Esophagus squamous epithelium (tissue), 5 donors: ENCODE data around the gene PLD6. TPM values are rescaled to one million over a fixed set of nuclear protein-coding genes. Genes with fewer than 3 reads are reported as not detected.
"Not testable (repeated sequence)": the region's sequence is repeated elsewhere in the genome, so short reads cannot be mapped to it uniquely, and the experiment has no call there.

Experiments
- DNase-seq: peaks from one replicate; lab custom pipeline; 2025; lab: John Stamatoyannopoulos, UW
- H3K27ac ChIP-seq, 4 donors: fragments of 200-600 bp; sonication (generic); one replicate each; pipeline ENCODE4 v1.5.1; 2016 to 2019; ENCODE audit warnings: mild to moderate bottlenecking in 1 of 4
- H3K27me3 ChIP-seq, 4 donors: fragments of 200-600 bp; sonication (generic); 1 replicate in 3 of 4; 2 replicates in 1 of 4; pipeline versions ENCODE4 v1.5.1 to v1.6.0; 2017 to 2021; ENCODE audit warnings: antibody characterized with exemption in 1 of 4
- H3K36me3 ChIP-seq, 3 donors: fragments of 200-600 bp; sonication (generic); one replicate each; pipeline ENCODE4 v1.5.1; 2016 to 2019
- H3K4me1 ChIP-seq, 3 donors: fragments of 200-600 bp; sonication (generic); one replicate each; pipeline ENCODE4 v1.5.1; 2017 to 2019
- H3K4me3 ChIP-seq, 4 donors: fragments of 200-600 bp; sonication (generic); 1 replicate in 3 of 4; 2 replicates in 1 of 4; pipeline ENCODE4 v1.5.1; 2016 to 2019; ENCODE audit warnings: mild to moderate bottlenecking in 2 of 4, moderate library complexity in 1 of 4
- H3K9me3 ChIP-seq, 3 donors: fragments of 200-600 bp; sonication (generic); one replicate each; pipeline ENCODE4 v1.5.1; 2016 to 2019
- POLR2A ChIP-seq, 4 donors: fragments of 450-650 bp; IDR thresholded peaks; one replicate each; pipeline ENCODE4 v1.6.1; 2017; ENCODE audit warnings: antibody characterized with exemption in 4 of 4, mild to moderate bottlenecking in 4 of 4, moderate library complexity in 3 of 4
- WGBS, 2 donors: methylation state at CpG; one replicate each; pipeline ENCODE4 v1.1.5; 2018; 5-methylcytosine and 5-hydroxymethylcytosine counted together
- intact Hi-C: fragments of 100-400 bp; cut with DNase I; formaldehyde crosslinking; loops from one replicate; pipeline ENCODE4 v1.15.0; 2022
- total RNA-seq, 4 donors: library from RNA; depleted of rRNA; stranded (reverse); fragments of >200 nt; gene quantifications; one replicate each; pipeline ENCODE4 v1.1.0, GENCODE V29; 2016
- TF ChIP-seq, protein P1 (sequence below), 6 experiments: fragments of 450-650 bp in 4 of 6; fragments of 200-600 bp in 2 of 6; sonication (generic) in 2 of 6; IDR thresholded peaks; one replicate each; pipeline ENCODE4 v1.5.1; 2016 to 2019; ENCODE audit warnings: antibody characterized with exemption in 6 of 6, mild to moderate bottlenecking in 4 of 6, moderate library complexity in 4 of 6
- donor health status: DM: yes; HTN: yes; CAD: no.

The PLD6 gene, protein sequence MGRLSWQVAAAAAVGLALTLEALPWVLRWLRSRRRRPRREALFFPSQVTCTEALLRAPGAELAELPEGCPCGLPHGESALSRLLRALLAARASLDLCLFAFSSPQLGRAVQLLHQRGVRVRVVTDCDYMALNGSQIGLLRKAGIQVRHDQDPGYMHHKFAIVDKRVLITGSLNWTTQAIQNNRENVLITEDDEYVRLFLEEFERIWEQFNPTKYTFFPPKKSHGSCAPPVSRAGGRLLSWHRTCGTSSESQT
- 1 to 10 TPM in 2 of 4 donors, under 1 TPM in 2; 0.45 to 1.9 (median 0.95) TPM for total RNA-seq

DNA sequence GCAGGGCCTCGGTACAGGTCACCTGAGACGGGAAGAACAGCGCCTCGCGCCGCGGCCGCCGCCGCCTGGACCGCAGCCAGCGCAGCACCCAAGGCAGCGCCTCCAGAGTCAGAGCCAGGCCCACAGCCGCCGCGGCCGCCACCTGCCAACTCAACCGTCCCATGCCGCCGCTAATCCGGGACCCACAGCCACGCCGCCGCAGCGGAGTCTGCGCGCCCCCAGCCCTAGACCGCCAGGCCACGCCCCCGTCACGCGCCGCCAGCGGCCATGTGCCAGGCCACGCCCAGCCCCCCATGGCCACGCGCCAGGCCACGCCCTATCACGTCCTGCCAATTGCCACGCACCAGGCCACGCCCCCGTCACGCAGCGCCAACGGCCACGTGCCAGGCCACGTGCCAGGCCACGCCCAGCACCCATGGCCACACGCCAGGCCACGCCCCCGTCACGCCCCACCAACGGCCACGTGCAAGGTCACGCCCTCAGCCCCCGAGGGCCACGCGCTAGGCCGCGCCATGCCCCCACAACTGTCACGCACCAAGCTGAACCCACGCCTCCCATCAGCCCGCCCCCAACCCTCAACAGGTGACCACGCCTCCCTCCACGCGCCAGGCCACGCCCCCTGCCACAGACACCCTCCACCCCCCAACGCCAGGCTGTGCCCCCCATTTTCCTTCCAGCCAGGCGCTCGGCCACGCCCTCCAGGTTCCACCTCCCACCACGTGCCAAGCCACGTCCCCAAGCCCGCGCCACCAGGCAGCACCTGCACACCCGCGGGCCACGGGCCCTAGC is at the start of gene PLD6:
PLD6 (minus strand) TSS at position 210 of the 789 bp plus-strand sequence; CDS start at position 163, 47 bp downstream.
- H3K4me1 ChIP-seq, result peaks cover 25 to 59% (median 28%) of the 10 kb centered on the region in 3 donors

DNA sequence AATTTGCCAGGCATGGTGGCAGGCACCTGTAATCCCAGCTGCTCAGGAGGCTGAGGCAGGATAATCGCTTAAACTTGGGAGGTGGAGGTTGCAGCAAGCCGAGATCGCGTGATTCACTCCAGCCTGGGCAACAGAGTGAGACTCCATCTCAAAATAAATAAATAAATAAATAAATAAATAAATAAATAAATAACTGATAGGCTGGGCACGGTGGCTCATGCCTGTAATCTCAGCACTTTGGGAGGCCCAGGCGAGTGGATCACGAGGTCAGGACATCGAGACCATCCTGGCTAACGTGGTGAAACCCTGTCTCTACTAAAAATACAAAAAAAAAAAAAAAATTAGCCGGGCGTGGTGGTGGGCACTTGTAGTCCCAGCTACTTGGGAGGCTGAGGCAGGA is 49.6 kb upstream of the PLD6 start:
- H3K36me3 ChIP-seq, result peaks cover 3 to 100% (median 46%) of the 10 kb centered on the region in 3 donors
- 85 to 89% methylated on average over 11 of the region's 11 CpGs for WGBS, 2 donors

More for the DNA sequence above, at the start of gene PLD6:
- Histone ChIP-seq H3K4me3 (peak within 1 kb of the TSS; percentile 42 to 77 (median 54)), H3K27me3 (no peaks in the 10 kb centered on the region), H3K27ac (peak within 1 kb of the TSS; percentile 75 to 90 (median 86)), H3K9me3 (no peaks in the 10 kb centered on the region), H3K36me3 (peaks cover 0 to 8% (median 0%) of the 10 kb centered on the region in 3 donors)
- TF ChIP-seq, protein P1, sequence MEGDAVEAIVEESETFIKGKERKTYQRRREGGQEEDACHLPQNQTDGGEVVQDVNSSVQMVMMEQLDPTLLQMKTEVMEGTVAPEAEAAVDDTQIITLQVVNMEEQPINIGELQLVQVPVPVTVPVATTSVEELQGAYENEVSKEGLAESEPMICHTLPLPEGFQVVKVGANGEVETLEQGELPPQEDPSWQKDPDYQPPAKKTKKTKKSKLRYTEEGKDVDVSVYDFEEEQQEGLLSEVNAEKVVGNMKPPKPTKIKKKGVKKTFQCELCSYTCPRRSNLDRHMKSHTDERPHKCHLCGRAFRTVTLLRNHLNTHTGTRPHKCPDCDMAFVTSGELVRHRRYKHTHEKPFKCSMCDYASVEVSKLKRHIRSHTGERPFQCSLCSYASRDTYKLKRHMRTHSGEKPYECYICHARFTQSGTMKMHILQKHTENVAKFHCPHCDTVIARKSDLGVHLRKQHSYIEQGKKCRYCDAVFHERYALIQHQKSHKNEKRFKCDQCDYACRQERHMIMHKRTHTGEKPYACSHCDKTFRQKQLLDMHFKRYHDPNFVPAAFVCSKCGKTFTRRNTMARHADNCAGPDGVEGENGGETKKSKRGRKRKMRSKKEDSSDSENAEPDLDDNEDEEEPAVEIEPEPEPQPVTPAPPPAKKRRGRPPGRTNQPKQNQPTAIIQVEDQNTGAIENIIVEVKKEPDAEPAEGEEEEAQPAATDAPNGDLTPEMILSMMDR (IDR thresholded peaks at IDR 0.05), result peak in 1 of 6 experiments; percentile 16
- TF ChIP-seq POLR2A (IDR thresholded peaks at IDR 0.05), result peak in 2 of 4 donors; percentile 11 to 39
- DNase-seq, result peak; percentile 52
- WGBS, 2 donors, result no CpG with 5 or more reads among the region's 78 CpGs
- intact Hi-C loops, result no loop called here

DNA sequence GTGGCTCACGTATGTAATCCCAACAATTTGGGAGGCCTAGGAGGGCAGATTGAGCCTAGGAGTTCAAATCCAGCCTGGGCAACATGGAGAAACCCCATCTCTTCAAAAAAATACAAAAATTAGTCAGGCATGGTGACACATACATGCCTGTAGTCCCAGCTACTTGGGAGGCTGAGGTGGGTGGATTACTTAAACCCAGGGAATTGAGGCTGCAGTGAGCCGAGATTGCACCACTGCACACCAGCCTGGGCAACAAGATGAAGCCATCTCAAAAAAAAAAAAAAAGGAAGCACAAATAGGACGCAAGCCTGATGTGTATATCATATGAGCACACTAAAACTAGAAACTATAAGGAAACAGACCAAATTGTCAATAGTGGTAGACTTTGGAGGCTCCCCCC is 47.9 kb upstream of the PLD6 start:
- Histone ChIP-seq H3K9me3 (no peaks in the 10 kb centered on the region), H3K36me3 (peaks cover 0 to 100% (median 43%) of the 10 kb centered on the region in 3 donors), H3K4me1 (no peaks in the 10 kb centered on the region), H3K4me3 (no peak overlapping the region), H3K27me3 (no peaks in the 10 kb centered on the region), H3K27ac (no peak overlapping the region)
- TF ChIP-seq POLR2A (IDR thresholded peaks at IDR 0.05), result no peak
- TF ChIP-seq, protein P1 (IDR thresholded peaks at IDR 0.05), result no peak
- intact Hi-C loops, result no loop called here
- WGBS, 2 donors, result 87% methylated on average over 3 of the region's 3 CpGs
- DNase-seq, result no peak

More for the DNA sequence above, 49.6 kb upstream of the PLD6 start:
- H3K27ac ChIP-seq, DNase-seq, H3K9me3 ChIP-seq, H3K4me1 ChIP-seq, H3K4me3 ChIP-seq, intact Hi-C loops, H3K27me3 ChIP-seq: not testable (repeated sequence)

DNA sequence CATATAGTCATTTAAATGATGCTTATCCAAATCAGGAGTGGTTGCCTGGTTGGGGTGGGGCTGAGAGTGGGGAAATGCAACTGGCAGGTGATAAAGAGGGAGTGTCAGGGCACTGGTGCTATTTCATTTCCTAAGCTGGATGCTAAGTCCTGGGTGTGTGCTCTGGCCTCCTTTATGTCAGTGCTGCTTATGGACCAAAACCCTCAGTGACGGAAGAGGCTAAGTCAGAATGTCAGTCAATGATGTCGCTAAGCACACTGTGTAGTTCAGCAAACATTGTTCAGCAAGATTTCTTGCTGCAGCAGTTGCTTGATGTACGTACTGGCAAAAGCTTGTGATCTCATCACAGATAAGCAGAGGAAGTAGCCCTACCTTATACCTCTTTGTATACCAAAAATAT is 47.3 kb upstream of the PLD6 start:
- peaks cover 0 to 100% (median 45%) of the 10 kb centered on the region in 3 donors for H3K36me3 ChIP-seq
- TF ChIP-seq, protein P1 (IDR thresholded peaks at IDR 0.05), result no peak
- TF ChIP-seq POLR2A (IDR thresholded peaks at IDR 0.05), result no peak
- DNase-seq, result no peak
- 97 to 100% methylated on average over 3 of the region's 3 CpGs for WGBS, 2 donors
- no peaks in the 10 kb centered on the region for H3K27me3 ChIP-seq
- H3K9me3 ChIP-seq, result no peaks in the 10 kb centered on the region
- intact Hi-C loops, result no loop called here
- no peaks in the 10 kb centered on the region for H3K4me1 ChIP-seq
- H3K27ac ChIP-seq, result no peak overlapping the region
- no peak overlapping the region for H3K4me3 ChIP-seq

DNA sequence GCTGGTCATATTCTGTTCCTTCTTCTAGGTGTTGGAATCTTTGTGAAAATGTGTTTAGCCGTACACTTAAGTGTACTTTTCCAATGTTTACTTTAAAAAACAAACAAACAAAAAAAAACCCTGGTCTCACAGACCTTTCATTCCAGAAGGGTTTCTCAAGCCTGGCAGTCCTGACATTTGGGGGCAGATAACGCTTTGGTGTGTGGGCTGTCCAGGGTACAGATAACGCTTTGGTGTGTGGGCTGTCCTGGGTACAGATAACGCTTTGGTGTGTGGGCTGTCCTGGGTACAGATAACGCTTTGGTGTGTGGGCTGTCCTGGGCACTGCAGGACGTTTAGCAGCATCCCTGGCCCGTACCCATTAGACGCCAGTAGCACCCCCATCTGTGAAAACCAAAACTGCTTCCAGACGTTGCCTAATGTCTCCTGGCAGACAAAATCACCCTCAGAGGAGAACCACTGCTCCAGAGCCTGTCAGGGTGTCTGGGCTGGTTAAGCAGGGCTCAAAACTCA is 46.1 kb upstream of the PLD6 start:
- Histone ChIP-seq H3K9me3 (no peaks in the 10 kb centered on the region), H3K27ac (no peak overlapping the region), H3K27me3 (no peaks in the 10 kb centered on the region), H3K4me1 (no peaks in the 10 kb centered on the region), H3K4me3 (no peak overlapping the region), H3K36me3 (peaks cover 0 to 100% (median 56%) of the 10 kb centered on the region in 3 donors)
- intact Hi-C loops, result no loop called here
- no peak for TF ChIP-seq POLR2A (IDR thresholded peaks at IDR 0.05)
- TF ChIP-seq, protein P1 (IDR thresholded peaks at IDR 0.05), result no peak
- no peak for DNase-seq
- 79 to 82% methylated on average over 3 to 8 of the region's 9 CpGs for WGBS, 2 donors
